GM19193 (cell line): ENCODE measurements around the gene HHEX.

Source experiments
- POLR2A ChIP-seq: IDR thresholded peaks from 4 replicates; pipeline ENCODE4 v1.6.1; 2011; ENCODE audit not compliant: insufficient read depth, insufficient read length; ENCODE audit errors: extremely low read depth

Gene HHEX

DNA sequence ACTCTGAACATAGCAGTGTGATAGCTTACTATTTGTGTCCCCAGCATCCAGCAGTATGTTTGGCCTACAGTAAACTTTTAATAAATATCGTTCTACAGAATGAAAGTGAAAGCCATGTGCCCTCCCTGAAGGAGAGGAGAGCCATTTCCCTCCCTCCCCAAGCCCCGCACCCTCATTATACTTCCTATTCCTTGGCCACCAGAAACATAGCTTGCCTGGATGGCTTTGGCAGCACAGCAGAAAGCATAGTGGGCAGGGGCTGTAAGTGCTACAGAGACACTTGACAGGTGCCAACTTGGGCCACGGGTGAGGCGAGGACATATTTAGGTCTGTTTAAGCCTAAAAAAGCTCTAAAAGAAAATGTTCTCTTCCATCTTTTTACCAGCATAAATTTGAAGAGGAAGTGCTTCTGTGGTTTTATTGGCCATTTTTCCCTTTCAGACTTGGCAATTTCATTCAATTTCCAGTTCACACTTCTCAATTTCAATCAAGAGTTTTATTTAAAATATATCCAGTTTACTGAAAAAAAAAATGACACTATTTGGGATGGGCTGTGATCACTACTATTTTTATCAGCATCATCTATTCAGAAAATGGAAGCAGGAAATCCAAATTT is 12.7 kb downstream of the HHEX start:
- TF ChIP-seq POLR2A, result no peak

DNA sequence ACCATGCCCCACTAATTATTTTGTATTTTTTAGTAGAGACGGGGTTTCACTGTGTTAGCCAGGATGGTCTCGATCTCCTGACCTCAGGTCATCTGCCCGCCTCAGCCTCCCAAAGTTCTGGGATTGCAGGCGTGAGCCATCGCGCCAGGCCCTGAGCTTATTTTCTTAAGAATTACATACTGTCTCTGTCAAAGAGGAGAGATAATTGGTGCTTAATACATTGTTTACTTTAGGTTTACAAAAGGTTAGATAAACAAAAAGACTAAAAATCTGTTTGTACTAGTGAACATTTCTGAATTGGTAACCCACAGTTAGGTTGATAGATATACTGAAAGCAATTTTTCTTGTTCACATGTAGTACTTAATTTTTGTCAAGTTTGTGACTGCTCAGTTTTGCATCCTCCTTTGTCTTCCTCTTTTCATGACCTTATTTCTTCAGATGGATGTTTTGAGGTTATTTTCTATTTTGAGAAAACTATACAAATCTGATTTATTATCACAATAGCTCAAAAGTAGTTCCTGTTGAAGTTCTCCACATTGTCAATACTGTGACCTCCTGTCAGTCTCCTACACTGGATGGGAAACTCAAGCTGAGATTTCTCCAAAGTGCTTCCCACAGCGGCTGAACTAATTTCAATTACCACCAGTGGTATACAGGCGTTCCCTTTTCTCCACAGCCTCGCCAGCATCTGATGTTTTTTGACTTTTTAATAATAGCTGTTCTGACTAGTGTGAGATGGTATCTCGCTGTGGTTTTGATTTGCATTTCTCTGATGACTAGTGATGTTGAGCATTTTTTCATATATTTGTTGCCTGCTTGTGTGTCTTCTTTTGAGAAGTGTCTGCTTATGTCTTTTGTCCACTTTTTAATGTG is 22.5 kb downstream of the HHEX start:
- no peak for TF ChIP-seq POLR2A

- TF ChIP-seq POLR2A, result no peak
Observed at GRCh38 chr10:92714152-92714845, 24.5 kb downstream of the HHEX start.

- TF ChIP-seq POLR2A, result no peak
Observed at GRCh38 chr10:92714872-92715271, 25.1 kb downstream of the HHEX start.

- TF ChIP-seq POLR2A, result no peak
Observed at GRCh38 chr10:92719991-92720830, 30.5 kb downstream of the HHEX start.

DNA sequence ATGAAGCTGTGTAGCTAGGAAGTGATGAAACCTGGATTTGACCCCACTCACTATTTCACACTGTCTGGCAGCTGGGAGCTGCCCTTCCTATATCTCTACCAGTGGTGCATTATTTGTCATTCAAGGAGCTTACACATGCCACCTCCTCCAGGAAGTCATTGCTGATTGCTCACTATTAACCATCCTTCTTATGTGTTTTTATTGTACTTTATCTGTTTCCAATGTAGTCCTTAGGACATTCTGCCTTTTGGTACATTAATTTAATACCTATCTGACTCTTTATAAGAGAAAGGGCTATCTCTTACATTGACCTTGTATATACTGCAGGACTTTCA is 31.0 kb downstream of the HHEX start:
- TF ChIP-seq POLR2A, result no peak

DNA sequence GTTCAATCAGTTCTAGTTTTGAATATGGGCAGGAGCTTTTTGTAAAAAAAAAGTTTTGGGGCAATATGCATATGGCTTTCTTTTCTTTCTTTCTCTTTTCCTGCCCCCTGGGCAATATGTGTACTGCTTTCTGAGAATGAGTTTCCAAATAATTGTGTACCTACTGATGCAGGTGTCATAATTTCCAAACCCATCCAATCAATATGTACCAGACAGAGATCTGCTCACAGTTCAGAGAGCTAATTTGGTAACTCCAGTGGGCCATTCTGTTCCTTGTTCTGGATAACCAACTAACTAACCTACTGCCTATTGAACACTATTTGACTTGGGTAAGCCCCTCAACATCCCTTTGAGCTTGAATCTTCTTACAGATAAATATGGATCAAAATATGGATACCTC is 32.6 kb downstream of the HHEX start:
- TF ChIP-seq POLR2A, result no peak

DNA sequence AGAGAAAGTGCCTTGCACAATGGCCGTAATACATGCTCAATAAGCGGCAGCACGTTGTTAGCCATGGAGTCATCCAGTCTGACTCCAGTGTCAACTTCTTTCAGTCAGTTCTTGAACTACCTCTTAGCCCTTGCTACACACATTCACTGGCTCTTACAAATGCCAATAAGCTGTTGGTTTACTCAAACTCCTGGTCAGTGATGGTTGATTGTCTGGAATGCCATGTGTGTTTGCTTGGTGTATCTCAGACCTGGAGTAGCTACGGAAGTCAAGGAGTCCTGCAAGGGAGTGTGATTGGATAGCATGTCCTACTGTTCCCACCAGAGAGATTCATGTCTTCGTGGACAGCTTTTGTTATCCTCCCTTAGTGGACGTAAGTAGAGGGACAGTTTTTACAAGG is 37.4 kb downstream of the HHEX start:
- TF ChIP-seq POLR2A, result no peak

DNA sequence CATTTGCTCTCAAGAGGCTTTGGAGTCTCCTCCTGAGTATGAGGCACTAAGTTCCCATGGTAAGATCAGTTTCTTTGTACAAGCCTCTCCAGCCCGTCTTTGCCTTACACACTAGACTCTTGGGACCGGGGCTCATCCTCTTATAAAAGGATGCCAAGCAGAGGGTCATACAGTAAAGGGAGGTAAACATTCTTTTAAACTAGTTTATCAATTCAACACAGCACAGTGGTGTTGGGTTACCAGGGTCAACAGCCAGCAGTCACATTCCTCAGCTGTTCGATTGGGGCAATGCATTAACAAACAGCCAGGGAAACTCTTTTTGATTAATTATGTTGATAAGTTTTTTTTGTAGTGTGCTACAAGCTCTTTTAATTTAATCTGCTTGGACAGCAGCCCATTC is 37.8 kb downstream of the HHEX start:
- no peak for TF ChIP-seq POLR2A

DNA sequence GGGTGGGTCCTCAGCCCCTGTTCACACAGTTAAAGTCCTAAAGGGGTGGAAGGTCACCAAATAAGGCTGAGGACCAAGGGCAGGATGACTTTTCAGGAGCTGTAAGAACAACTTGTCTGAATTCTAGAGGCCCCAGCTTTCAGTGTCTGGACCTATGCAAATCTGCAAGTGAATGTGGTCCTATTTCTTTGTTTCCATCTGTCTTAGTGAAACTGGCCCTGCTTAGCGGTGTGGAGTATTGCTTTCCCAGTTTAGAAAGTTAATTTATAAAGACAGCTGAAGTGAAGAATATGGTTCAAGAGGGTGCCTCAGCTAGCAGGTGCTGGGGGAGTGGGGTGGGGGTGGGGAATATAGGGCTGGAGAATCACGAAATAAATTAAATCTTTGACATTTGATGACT is 40.1 kb downstream of the HHEX start:
- TF ChIP-seq POLR2A, result no peak

GRCh38 chr10:92732958-92733357 is 43.2 kb downstream of the HHEX start:
- TF ChIP-seq POLR2A, result no peak

GRCh38 chr10:92734301-92734700 is 44.5 kb downstream of the HHEX start:
- TF ChIP-seq POLR2A, result no peak

DNA sequence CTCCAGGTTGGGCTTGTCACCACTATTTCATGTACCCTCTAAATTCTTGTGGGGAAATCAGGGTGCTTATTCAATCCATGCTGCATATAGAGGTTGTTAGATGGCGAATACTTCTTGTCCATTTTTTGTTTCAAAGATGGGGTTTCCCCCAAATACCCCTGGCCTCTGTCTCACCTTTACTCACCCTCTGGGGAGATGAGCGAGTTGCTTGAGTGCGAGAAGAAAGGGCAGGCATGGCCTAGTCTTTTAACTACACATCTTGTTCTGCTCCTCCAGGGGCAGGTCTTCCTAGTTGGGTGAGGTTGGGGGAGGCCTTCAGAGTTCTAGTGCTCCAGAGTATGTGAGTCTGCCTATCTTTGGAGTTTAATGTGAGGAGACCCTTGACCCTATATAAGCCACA is 46.2 kb downstream of the HHEX start:
- TF ChIP-seq POLR2A, result no peak

DNA sequence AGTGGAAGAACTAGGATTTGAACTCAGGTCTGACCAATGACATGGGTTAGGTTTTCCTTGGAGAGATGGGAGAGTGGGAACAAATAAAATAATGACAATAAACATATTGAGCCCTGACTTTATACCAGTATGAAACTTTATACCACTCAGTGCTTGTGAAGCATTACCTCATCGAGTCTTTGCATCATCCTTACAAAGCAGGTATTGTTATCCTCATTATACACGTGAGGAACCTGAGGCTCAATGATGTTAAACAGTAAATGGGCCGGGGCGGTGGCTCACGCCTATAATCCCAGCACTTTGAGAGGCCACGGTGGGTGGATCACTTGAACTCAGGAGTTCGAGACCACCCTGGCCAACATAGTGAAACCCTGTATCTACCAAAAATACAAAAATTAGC is 47.7 kb downstream of the HHEX start:
- TF ChIP-seq POLR2A, result no peak

GRCh38 chr10:92740762-92741161 is 51.0 kb downstream of the HHEX start:
- TF ChIP-seq POLR2A, result no peak
